HG02759 (cell line): ENCODE results near the gene KLHL28.

Source experiments
- ATAC-seq: cut with Tn5 transposase; IDR thresholded peaks from one replicate; pipeline ENCODE4 v1.9.1; 2021; ENCODE audit warnings: mild to moderate bottlenecking, moderate library complexity; ENCODE audit not compliant: unreplicated experiment

The KLHL28 gene

GRCh38 chr14:44897041-44897844 lies 64.5 kb downstream of the KLHL28 start:
- ATAC-seq, result peak; percentile 90

- no peak for ATAC-seq
These were observed 65.3 kb downstream of the KLHL28 start for GRCh38 chr14:44896275-44897040.

GRCh38 chr14:44895716-44896115 lies 66.0 kb downstream of the KLHL28 start:
- no peak for ATAC-seq

GRCh38 chr14:44893535-44893934 lies 68.2 kb downstream of the KLHL28 start:
- no peak for ATAC-seq

GRCh38 chr14:44891726-44892372 lies 69.9 kb downstream of the KLHL28 start:
- ATAC-seq, result peak; percentile 51

- ATAC-seq, result no peak
These were observed 71.9 kb downstream of the KLHL28 start for GRCh38 chr14:44889595-44890471.

- no peak for ATAC-seq
These were observed 74.2 kb downstream of the KLHL28 start for GRCh38 chr14:44887596-44887955.

GRCh38 chr14:44886860-44887595 lies 74.7 kb downstream of the KLHL28 start:
- no peak for ATAC-seq

GRCh38 chr14:44880791-44881190 lies 81.0 kb downstream of the KLHL28 start:
- ATAC-seq, result no peak
